ENCODE results near the gene SLC9A4.

Gene SLC9A4

GRCh38 chr2:102489646-102490045, 16.6 kb downstream of the SLC9A4 start:
- DNase-seq (ENCODE audit: extremely low spot score, insufficient read length, low read depth) (no peak), FAIRE-seq (no peak)

GRCh38 chr2:102492006-102492405, 19.0 kb downstream of the SLC9A4 start:
- FAIRE-seq (no peak), DNase-seq (ENCODE audit: extremely low spot score, insufficient read length, low read depth) (no peak)

- DNase-seq (ENCODE audit: extremely low spot score, insufficient read length, low read depth) = no peak
- no peak for FAIRE-seq
Measured at GRCh38 chr2:102494570-102494969, 21.5 kb downstream of the SLC9A4 start.

GRCh38 chr2:102498414-102498813, 25.4 kb downstream of the SLC9A4 start:
- no peak for DNase-seq (ENCODE audit: extremely low spot score, insufficient read length, low read depth)
- no peak for FAIRE-seq

GRCh38 chr2:102499558-102499957, 26.5 kb downstream of the SLC9A4 start:
- FAIRE-seq (no peak), DNase-seq (ENCODE audit: extremely low spot score, insufficient read length, low read depth) (no peak)

GRCh38 chr2:102502576-102502975, 29.6 kb downstream of the SLC9A4 start:
- DNase-seq (ENCODE audit: extremely low spot score, insufficient read length, low read depth) (no peak), FAIRE-seq (no peak)

- FAIRE-seq (no peak), DNase-seq (ENCODE audit: extremely low spot score, insufficient read length, low read depth) (no peak)
Measured at GRCh38 chr2:102504833-102505232, 31.8 kb downstream of the SLC9A4 start.

- FAIRE-seq (no peak), DNase-seq (ENCODE audit: extremely low spot score, insufficient read length, low read depth) (no peak)
Measured at GRCh38 chr2:102505290-102505689, 32.3 kb downstream of the SLC9A4 start.

- FAIRE-seq = no peak
- no peak for DNase-seq (ENCODE audit: extremely low spot score, insufficient read length, low read depth)
Measured at GRCh38 chr2:102506743-102507142, 33.7 kb downstream of the SLC9A4 start.

- no peak for FAIRE-seq
- DNase-seq (ENCODE audit: extremely low spot score, insufficient read length, low read depth) = no peak
Measured at GRCh38 chr2:102508863-102509262, 35.8 kb downstream of the SLC9A4 start.

GRCh38 chr2:102509749-102510148, 36.7 kb downstream of the SLC9A4 start:
- DNase-seq (ENCODE audit: extremely low spot score, insufficient read length, low read depth) (no peak), FAIRE-seq (no peak)

- DNase-seq (ENCODE audit: extremely low spot score, insufficient read length, low read depth) (no peak), FAIRE-seq (no peak)
Measured at GRCh38 chr2:102510791-102511575, 38.0 kb downstream of the SLC9A4 start.

GRCh38 chr2:102512161-102512560, 39.1 kb downstream of the SLC9A4 start:
- DNase-seq (ENCODE audit: extremely low spot score, insufficient read length, low read depth) (no peak), FAIRE-seq (no peak)

- DNase-seq (ENCODE audit: extremely low spot score, insufficient read length, low read depth) (no peak), FAIRE-seq (no peak)
Measured at GRCh38 chr2:102513355-102513939, 40.4 kb downstream of the SLC9A4 start.

GRCh38 chr2:102514061-102514785, 41.2 kb downstream of the SLC9A4 start:
- DNase-seq (ENCODE audit: extremely low spot score, insufficient read length, low read depth) (no peak), FAIRE-seq (no peak)

- no peak for DNase-seq (ENCODE audit: extremely low spot score, insufficient read length, low read depth)
- no peak for FAIRE-seq
Measured at GRCh38 chr2:102515851-102516250, 42.8 kb downstream of the SLC9A4 start.

GRCh38 chr2:102518170-102518569, 45.1 kb downstream of the SLC9A4 start:
- no peak for DNase-seq (ENCODE audit: extremely low spot score, insufficient read length, low read depth)
- FAIRE-seq = no peak

- no peak for DNase-seq (ENCODE audit: extremely low spot score, insufficient read length, low read depth)
- FAIRE-seq = no peak
Measured at GRCh38 chr2:102520009-102520408, 47.0 kb downstream of the SLC9A4 start.

- FAIRE-seq = no peak
- no peak for DNase-seq (ENCODE audit: extremely low spot score, insufficient read length, low read depth)
Measured at GRCh38 chr2:102520801-102521200, 47.8 kb downstream of the SLC9A4 start.

- FAIRE-seq = no peak
- no peak for DNase-seq (ENCODE audit: extremely low spot score, insufficient read length, low read depth)
Measured at GRCh38 chr2:102522162-102522561, 49.1 kb downstream of the SLC9A4 start.

- FAIRE-seq (no peak), DNase-seq (ENCODE audit: extremely low spot score, insufficient read length, low read depth) (no peak)
Measured at GRCh38 chr2:102522890-102523289, 49.9 kb downstream of the SLC9A4 start.

Measured in GM18507 (cell line).